Stimulated activated CD8-positive, alpha-beta memory T cell treated with anti-CD3 and anti-CD28 coated beads, Interleukin-7, amount 100 ng/mL, for 4 hours (primary cell): ENCODE data around the gene ASB6.
"Not testable (repeated sequence)": the region's sequence is repeated elsewhere in the genome, so short reads cannot be mapped to it uniquely, and the experiment has no call there.

ENCODE experiments used
- DNase-seq, 2 donors: peaks; one replicate each; pipeline ENCODE4 v3.0.0-alpha.2; 2020; ENCODE audit warnings: low read depth in 2 of 2

Gene ASB6

DNA sequence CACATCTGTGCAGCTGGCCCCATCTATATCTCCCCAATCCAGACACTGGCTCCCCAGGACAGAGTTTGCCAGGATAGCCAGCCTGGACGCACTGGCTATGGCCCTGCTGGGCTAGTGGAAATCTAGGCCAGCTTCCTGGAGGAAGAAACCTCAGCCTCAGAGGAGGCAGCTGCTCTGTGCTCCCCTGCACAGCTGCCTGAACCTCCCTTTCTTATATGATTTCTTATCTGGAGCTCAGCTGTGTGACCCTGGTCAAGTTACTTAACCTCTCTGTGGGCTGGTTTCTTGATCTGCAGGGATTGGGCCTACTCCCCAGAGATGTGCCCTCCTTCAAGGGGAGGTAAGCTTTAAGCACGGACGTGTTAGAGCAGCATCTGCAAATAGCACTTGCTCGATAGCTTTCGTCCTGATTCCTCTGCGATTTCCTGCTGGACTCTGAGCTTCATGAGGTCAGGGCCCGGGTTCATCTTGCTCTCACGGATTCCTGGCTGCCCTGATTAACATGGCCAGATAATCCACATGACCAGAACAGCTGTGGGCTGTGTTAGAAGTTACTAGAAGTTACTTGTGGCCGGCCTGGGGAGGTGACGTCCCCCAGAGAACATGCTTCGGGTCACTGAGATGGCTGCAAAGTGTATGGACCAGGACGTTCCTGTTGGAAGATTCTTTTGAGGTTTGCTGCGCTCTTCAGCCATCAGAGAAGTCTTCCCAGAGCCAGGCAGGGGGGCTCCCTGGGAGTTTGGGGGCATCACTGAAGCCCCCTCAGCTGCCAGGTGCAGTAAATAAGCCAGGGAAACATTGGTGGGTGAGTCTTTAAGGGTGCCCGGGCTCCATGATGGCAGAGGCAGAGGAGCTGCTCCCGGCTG lies 35.6 kb downstream of the ASB6 start:
- no peak for DNase-seq

DNA sequence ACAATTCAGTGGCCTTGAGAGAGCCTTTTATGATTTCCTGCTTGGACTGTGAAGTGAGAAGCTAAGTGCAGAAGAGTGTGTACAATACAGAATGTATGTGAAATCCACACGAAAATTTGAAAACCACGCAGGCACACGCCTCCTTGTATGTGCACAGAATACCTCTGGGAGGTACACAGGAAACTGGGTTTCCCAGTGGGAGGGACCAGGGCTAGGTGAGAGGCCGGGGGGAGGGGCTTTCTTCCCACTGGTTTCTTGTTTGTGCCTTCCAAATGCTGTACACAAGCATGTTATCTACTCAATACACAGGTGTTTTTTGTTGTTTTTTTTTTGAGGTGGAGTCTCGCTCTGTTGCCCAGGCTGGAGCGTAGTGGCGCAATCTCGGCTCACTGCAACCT lies 37.2 kb downstream of the ASB6 start:
- DNase-seq = no peak

DNA sequence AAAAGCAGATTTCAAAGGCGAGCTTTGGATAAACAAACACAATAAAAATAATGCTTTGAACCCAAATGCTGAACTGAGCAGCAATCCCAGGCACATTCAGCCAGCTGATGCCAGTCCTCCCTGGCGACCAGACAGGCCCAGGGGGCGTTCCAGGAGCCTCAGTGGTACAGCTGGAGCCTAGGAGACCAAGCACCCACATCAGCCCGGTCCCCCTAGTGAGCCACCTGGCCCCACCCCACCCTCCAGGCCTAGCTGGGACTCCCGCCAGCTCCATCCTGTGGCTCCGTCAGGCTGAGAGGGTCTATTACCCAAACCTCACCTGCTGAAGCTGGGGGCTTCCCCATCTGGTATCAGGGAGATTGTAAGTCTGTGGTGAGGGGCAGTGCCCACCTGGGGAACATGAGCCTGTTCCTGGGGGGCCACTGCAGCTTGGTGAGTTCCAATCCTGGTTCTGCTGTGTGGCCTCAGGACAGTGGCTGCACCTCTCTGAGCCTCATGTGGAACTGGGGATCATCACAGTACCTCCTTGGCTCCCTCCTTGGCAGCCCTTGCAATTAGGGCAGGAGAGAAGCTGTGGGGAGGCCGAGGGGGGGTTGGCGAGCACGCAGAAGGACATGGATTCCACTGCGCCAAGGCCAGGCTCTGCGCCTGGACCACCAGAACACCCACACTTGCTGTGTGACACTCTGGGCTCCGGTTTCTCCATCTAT lies 37.7 kb downstream of the ASB6 start:
- DNase-seq = no peak

DNA sequence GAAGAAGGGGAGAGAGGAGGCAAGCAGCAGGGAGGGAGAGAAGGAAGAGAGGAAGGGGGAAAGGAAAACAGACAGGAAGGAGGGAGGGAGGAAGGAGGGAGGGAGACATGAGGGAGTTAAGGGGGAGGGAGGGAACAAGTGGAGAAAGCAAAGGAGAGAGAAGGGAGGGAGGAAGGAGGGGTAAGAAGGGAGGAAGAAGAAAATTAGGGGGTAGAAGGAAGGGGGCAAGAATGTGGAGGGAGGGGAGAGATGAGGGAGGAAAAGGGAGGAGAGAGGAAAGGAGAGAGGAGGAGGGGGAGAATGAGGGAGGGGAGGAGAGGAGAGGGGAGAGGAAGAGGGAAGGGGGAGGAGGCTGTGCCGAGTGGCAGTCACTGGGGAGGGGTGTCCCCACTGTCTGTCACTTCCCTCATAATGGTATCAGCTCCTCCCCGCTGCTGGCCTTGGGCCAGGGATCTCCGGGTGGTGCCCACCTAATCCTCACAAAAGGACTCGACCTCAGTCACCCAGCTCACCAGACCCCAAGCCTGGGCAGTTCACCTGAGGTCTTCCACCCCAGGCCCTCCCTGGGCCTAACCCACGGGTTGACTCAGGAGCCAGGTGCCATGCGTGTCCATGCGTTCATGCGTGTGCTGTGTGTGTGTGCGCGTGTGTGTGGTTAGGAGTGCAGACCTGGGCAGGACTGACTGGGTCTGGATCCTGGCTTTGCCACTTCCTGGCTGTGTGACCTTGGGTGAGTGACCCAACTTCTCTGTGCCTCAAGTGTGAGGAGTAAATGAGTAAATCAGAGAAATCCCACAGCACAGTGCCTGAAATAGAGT lies 39.1 kb downstream of the ASB6 start:
- no peak for DNase-seq

DNA sequence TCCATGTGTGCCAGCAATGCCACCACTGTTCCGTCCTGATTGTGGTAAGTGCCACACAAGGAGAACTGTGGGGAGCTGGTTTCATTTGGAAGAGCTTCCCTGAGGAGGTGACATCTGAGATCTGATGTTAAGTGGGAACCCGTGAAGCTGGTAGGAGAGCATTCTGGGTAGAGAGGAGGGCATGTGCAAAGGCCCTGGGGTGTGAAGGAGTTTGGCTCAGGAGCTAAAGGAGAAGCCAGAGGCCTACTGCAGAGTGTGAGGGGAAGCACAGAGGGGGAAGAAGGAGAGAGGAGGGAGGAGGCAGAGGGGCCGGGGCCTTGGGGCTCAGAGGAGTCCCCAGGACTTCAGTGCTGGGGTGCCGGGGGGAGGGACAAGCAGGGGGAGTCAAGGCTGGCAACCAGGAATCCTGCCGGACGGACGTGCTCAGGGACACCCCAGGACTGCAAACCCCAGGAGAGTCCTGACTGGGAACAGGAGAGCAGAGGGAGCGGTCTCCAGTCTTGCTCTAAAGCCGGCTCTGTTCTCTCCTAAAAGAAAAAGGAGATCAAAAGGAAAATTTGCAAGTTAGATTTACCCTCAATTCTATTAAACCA lies 40.8 kb downstream of the ASB6 start:
- DNase-seq = no peak

DNA sequence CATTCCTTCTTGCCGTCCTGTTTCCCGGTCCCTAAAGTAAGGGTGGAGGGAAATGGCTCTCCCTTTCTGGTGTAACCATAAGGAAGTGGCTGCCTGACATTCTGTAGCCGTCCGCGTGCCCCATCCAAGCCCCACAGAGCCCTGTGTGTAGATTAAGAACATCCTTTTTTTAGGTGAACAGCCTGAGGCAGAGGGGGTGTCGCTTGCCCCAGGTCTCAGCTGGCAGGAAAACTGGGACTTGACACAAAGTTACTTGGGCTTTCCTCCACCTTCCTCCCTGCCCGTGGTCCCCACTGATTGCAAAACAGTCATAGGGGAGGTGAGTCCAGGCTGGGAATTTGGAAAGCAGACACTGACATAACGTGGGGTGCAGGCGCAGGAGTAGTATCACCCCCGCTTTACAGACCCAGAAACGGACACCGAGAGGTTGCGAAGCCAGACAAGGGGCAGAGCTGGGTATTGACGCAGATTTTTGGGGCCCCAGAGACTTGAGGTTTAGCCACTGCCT lies 43.8 kb downstream of the ASB6 start:
- no peak for DNase-seq

DNA sequence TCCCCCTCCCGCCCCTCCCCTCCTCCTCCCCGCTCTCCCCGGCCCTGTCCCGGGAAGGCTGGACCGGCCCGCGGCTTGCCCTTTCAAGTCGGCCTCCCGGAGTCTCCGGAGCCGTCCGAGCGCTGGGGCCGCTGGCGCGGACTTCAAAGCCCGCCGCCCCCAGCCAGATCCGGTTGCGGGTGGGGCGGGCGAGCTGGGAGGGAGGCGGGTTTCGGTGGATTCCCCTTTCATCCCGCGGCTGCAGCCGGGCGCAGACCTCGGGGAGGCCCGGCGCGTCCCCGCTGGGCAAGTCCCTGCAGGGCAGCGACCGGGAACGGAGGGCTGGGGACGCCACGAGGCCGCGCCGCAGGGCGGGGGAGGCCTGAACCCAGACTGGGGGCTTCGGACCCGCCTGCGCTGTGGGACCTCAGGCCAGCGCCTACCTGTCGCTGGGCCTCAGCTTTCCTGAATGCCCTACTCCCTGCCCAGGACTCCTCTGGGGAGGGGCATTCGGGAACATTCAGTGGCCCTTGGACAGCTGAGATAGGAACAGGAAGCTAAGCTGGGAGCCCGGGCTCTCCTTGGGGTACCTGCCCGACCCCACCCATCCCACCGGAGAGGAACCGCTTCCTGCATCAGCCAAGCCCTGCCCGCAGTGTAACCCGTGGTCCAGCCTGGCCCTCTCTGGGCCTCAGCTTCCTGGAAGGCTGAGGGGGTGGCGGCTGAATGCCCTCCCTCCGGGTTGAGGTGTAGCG lies 44.4 kb downstream of the ASB6 start:
- DNase-seq = peak in 1 of 2 donors; percentile 22

DNA sequence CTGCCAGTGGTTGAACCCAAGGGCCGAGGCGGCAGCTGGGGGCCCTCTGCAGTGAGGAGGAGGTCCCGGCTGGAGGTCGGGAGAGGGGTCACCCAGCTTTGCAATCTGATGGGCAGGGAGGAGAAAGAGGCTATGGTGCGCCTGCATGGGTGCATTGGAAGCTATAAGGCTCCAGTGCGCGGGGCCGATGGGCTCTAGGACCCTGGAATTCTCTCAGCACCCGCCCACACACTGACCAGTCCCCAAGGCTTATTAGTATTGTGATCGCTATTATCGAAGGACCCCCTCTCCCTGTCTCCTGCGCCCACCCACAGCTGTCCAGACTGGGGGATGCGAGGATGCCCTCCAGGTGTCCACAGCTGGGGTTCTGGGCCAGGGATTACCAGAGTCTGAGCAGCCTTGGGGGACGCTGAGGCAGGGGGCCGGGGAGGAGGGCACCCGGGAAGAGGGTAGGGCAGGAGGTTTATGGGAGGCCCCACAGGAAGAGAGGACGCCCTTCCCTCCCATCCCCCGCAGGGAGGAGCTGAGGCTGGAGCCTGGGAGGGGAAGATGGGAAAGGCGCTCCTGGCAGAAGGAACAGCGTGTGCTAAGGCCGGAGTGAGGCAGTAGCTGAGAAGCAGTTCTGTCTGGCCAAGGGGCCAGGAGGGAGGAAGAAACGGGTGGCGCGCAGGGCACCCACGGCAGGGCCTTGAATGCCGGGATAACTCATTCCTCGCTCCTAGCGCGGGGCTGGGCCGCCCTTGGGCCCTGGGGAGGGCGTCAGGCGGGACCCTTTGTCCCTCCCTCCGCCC lies 45.2 kb downstream of the ASB6 start:
- DNase-seq = no peak

DNA sequence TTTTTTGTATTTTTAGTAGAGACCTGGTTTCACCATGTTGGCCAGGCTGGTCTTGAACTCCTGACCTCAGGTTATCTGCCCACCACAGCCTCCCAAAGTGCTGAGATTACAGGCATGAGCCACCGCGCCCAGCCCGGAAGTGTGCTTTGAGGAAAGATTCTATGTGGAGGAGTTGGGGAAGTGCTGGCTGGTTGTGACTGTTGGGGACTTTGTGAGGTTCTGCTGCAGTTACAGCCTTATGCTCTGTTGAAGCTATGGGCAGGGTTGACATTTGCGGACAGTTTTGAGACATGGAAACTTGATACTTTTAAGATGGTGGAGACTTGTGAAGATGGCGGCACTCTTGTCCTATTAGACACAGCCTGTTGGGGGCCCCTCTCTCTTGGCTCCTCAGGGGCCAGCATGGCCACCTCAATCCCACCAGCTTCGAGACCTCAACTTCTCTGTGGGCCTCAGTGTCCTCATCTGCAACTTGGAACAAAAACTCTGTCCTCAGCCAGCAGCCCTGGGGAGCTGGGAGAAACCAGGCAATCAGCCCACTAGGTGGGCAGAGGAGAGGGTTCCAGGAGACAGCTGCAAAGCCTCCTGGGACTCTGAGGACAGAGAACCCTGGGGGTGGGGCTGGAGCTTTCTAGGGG lies 45.9 kb downstream of the ASB6 start:
- DNase-seq = no peak

DNA sequence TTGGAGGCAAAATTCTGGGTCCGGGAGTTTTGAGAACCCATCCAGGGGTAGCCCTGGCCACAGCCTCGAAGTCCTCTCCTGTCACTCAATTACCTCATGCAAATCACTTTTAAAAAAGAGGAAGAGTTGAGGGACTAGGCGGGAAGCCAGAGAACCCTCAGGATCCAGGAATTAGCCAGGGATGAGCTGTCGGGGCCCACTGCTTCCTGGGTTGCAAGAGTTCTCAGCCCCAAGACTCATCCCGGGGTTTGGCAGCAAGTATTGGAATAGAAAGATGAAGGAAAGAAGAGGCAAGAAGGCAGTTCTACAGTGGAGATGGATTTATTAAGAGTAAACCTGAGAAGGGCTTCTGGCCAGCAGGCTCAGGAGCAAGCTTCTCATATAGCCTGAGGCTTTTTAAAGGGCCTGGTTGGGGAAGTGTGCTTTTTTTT lies 46.6 kb downstream of the ASB6 start:
- DNase-seq = no peak

DNA sequence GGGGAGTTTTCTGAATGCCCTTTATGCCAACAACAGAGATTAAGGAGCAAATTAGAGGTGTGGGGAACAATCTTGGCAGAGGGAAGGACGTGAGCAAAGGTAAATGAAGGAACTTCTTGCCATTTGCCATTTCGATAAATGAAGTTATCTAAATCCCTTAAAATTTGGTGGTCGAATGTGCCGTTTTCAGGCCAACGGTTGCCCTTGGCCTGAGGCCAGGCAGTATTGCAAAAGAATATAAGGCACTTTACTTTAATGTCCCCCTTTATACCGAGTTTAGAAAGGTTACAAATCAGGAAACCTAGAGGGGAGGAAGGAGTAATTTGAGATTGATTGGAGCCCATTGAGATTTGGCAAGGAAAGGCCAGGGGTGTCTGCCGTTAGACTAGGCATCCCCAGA lies 47.3 kb downstream of the ASB6 start:
- no peak for DNase-seq

DNA sequence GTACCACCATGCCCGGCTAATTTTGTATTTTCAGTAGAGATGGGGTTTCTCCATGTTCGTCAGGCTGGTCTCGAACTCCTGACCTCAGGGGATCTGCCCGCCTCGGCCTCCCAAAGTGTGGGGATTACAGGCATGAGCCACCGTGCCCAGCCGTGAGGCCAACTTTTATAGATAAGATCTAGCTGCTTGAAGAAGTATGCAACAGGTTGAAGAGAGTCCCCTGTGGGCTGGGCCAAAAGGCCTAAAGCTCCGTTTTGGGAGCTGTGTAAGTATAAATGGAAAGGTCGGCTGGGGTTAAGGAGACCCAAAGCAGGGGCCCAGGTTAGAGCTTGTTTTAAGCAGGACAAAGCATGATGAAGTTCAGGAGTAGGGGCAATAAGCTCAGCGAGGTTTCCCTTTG lies 49.2 kb downstream of the ASB6 start:
- DNase-seq = not testable (repeated sequence)

DNA sequence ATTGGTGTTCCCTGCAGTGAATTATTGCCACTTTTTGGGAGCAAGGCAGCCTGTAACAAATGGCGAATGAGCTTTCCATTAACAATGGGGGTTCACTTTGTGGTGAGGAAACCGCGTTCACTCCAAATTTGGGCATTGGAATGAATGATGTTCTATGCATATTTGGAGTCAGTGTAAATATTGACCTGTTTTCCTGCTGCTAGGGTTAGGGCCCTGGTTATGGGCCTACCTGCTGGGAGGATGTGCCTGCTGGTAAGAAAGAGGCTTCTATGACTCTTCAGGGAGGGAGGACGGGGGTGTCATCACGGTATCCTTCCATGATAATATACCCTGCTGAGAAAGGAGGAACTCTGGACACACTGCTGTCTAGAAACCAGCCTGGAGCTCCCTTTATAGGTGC lies 50.0 kb downstream of the ASB6 start:
- DNase-seq = no peak

DNA sequence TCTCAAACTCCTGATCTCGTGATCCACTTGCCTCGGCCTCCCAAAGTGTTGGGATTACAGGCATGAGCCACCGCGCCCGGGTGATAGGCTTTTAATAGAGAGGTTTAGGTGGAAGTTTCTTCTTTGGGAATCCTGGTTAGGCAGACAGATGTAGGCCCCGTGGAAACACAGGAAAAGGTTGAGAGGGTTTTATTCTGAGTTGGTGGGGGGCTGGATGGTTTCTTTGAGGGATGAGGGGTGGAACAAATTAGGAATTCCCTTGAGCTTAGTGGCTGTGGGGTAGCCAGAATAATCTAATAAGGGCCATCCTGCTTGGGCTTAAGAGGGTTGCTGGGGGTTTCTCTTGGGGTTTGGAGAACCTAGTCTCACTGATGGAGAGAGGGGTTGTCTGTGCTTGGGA lies 51.5 kb downstream of the ASB6 start:
- DNase-seq = no peak

DNA sequence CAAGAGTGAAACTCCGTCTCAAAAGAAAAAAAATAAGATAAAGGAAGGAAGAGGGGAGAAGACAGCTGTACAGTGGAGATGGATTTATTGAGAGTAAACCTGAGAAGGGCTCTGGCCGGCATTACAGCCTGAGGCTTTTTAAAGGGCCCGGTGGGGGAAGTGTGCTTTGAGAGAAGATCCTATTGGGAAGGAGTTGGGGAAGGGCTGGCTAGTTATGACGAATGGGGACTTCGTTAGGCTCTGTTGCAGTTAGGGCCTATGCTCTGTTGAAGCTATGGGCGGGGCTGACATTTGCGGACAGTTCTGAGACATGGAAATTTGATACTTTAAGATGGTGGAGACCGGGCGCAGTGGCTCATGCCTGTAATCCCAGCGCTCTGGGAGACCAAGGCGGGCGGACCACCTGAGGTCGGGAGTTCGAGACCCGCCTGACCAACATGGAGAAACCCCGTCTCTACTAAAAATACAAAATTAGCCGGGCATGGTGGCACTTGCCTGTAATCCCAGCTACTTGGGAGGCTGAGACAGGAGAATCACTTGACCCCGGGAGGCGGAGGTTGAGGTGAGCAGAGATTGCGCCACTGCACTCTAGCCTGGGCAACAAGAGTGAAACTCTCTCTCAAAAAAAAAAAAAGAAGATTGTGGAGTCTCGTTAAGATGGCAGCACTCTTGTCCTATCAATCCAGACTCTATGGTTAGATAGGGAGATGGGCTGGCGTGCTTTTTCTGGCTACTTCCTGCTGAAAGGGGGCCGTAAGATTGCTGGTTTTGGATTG lies 54.3 kb downstream of the ASB6 start:
- no peak for DNase-seq

DNA sequence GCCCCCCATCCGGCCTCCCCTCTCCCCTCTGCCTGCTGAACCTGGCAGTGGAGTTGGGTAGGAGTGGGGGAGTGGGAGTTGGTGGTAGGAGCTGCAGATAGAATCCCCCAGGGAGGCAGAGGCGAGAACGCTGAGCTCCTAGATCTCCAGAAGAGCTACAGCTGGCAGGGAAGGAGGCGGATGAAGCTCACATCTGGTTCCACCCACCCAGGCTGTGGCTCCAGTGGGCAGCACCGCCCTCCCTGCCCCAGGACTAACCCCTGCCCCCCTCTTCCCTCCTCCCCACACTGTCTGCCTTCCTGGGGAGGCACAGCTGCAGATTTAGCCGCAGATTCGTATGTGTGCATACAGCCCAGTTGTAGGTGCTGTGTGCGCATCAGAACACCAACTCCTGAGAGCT lies 55.3 kb downstream of the ASB6 start:
- no peak for DNase-seq

DNA sequence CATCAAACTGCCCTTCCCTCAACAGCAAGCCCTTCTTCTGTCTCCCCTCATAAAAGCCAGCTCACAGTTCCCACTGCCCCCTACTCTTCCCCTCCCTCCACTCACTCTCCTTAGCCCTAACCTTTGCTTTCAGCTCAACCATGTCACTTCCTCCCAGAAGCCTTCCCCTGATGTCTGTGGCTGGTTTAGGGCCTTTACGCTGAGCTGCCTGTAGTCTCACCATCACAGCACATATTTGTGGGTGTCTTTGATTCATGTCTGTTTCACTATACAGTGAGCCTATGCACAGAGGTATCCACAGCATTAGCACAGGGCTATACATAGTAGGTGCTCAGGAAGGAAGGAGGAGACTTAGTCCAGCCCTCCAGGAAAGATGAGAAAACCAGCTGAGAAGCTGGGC lies 55.7 kb downstream of the ASB6 start:
- no peak for DNase-seq

DNA sequence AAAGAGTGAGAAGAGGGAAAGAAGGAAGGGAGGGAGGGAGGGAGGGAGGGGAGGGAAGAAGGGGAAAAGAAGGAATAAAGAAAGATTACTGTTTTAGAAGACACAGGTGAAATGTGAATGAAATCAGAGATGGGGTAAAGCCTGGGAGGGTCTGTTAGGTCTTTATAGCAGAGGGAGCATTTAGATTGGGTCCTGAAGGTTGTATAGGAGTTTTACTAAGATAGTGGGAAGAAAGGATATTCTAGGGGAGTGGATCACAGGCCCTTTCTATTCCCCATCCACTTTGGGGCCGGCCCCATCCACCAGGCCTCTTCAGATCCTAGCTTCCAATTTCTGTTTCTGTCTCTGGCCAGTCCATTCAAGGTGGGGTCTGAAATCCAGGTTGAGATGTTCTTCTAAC lies 56.6 kb downstream of the ASB6 start:
- DNase-seq = no peak
